Measurements from ENCODE around the gene PLXDC2. TPM values are rescaled to one million over a fixed set of nuclear protein-coding genes. Genes with fewer than 3 reads are reported as not detected.

Gene PLXDC2
- polyA plus RNA-seq, 1 of the 3 experiments (the other 2 are of a cell fraction) = 2.5 TPM

- H3K9me2 ChIP-seq = no peaks in the 10 kb centered on the region
- no peak overlapping the region for H2AFZ ChIP-seq (ENCODE audit: low read depth)
- TF ChIP-seq NRF1 (IDR thresholded peaks at IDR 0.05; ENCODE audit: low read depth, low read length) (no peak), RFX5 (IDR thresholded peaks at IDR 0.05; ENCODE audit: low read length) (no peak)
- ChIA-PET POLR2A (no interaction called here), CTCF (no interaction called here)
- H3K4me3 ChIP-seq (ENCODE audit: low read depth in 2 of 2, low read length in 1 of 2) = no peak overlapping the region
- H3K27me3 ChIP-seq (ENCODE audit: insufficient read depth) = no peaks in the 10 kb centered on the region
- no peaks in the 10 kb centered on the region for H4K20me1 ChIP-seq (ENCODE audit: insufficient read depth)
- no peaks in the 10 kb centered on the region for H3K36me3 ChIP-seq (replicated peaks in 1 of 2; ENCODE audit: control insufficient read depth in 1 of 2, insufficient read depth in 2 of 2, low read length in 1 of 2)
- no peak overlapping the region for H3K27ac ChIP-seq (ENCODE audit: low read depth in 2 of 2, low read length in 1 of 2)
- H3K4me1 ChIP-seq (ENCODE audit: control insufficient read depth in 1 of 2, insufficient read depth in 2 of 2, low read depth in 1 of 2, low read length in 1 of 2) = no peaks in the 10 kb centered on the region
- DNase-seq = no peak
- H3K9me3 ChIP-seq = no peaks in the 10 kb centered on the region
- H3K4me2 ChIP-seq = no peak overlapping the region
- H3K79me2 ChIP-seq (ENCODE audit: insufficient read depth) = no peaks in the 10 kb centered on the region
- 71% methylated on average over 5 of the region's 5 CpGs for WGBS (ENCODE audit: low lambda C conversion rate)
- H3F3A ChIP-seq (replicated peaks; ENCODE audit: insufficient read depth) = no peaks in the 10 kb centered on the region
- H3K9ac ChIP-seq = no peak overlapping the region
Observed at GRCh38 chr10:19795684-19796083, 20.5 kb upstream of the PLXDC2 start.

- ChIA-PET POLR2A (no interaction called here), CTCF (interaction anchor here (0.8 kb wide), 1 partner anchor 12 kb away, joined by 3 read pairs; no protein-coding TSS in a partner anchor)
- H3K27me3 ChIP-seq (ENCODE audit: insufficient read depth) = no peaks in the 10 kb centered on the region
- 50% methylated on average over 3 of the region's 3 CpGs for WGBS (ENCODE audit: low lambda C conversion rate)
- no peaks in the 10 kb centered on the region for H4K20me1 ChIP-seq (ENCODE audit: insufficient read depth)
- no peaks in the 10 kb centered on the region for H3K36me3 ChIP-seq (replicated peaks in 1 of 2; ENCODE audit: control insufficient read depth in 1 of 2, insufficient read depth in 2 of 2, low read length in 1 of 2)
- no peaks in the 10 kb centered on the region for H3K79me2 ChIP-seq (ENCODE audit: insufficient read depth)
- no peak overlapping the region for H3K4me2 ChIP-seq
- H3K9me3 ChIP-seq = no peaks in the 10 kb centered on the region
- H3K4me1 ChIP-seq (ENCODE audit: control insufficient read depth in 1 of 2, insufficient read depth in 2 of 2, low read depth in 1 of 2, low read length in 1 of 2) = no peaks in the 10 kb centered on the region
- no peak overlapping the region for H2AFZ ChIP-seq (ENCODE audit: low read depth)
- H3K27ac ChIP-seq (ENCODE audit: low read depth in 2 of 2, low read length in 1 of 2) = no peak overlapping the region
- DNase-seq = no peak
- no peak overlapping the region for H3K4me3 ChIP-seq (ENCODE audit: low read depth in 2 of 2, low read length in 1 of 2)
- H3F3A ChIP-seq (replicated peaks; ENCODE audit: insufficient read depth) = no peaks in the 10 kb centered on the region
- no peak overlapping the region for H3K9ac ChIP-seq
- no peaks in the 10 kb centered on the region for H3K9me2 ChIP-seq
- no peak for TF ChIP-seq FOXM1 (IDR thresholded peaks at IDR 0.05; ENCODE audit: low read depth)
- no peak for TF ChIP-seq SIN3A (IDR thresholded peaks at IDR 0.05; ENCODE audit: borderline replicate concordance, low read depth, low read length)
- no peak for TF ChIP-seq RFX5 (IDR thresholded peaks at IDR 0.05; ENCODE audit: low read length)
- TF ChIP-seq IRF3 (IDR thresholded peaks at IDR 0.05; ENCODE audit: low read depth, low read length) = no peak
- no peak for TF ChIP-seq RCOR1 (IDR thresholded peaks at IDR 0.05; ENCODE audit: low read length)
- no peak for TF ChIP-seq YY1 (IDR thresholded peaks at IDR 0.05; ENCODE audit: low read depth)
- no peak for TF ChIP-seq JUND (IDR thresholded peaks at IDR 0.05)
- no peak for TF ChIP-seq MAX (IDR thresholded peaks at IDR 0.05; ENCODE audit: low read depth)
- no peak for TF ChIP-seq CTCF (IDR thresholded peaks at IDR 0.05)
- no peak for TF ChIP-seq GATA2 (CRISPR knock-in tag; IDR thresholded peaks at IDR 0.05)
- TF ChIP-seq ELF1 (IDR thresholded peaks at IDR 0.05) = no peak
- no peak for TF ChIP-seq MXI1 (IDR thresholded peaks at IDR 0.05; ENCODE audit: low read depth, low read length)
- no peak for TF ChIP-seq TAF1 (IDR thresholded peaks at IDR 0.05; ENCODE audit: borderline replicate concordance, low read depth, low read length)
Observed at GRCh38 chr10:19800161-19800560, 16.1 kb upstream of the PLXDC2 start.

All from SK-N-SH (cell line).